Activated CD8-positive, alpha-beta memory T cell treated with anti-CD3 and anti-CD28 coated beads for 24 hours (primary cell): ENCODE results near the gene TICAM1.
A peak's percentile ranks its signal among the peaks of the same experiment; 100 is the strongest.
"Not testable (repeated sequence)": the region's sequence is repeated elsewhere in the genome, so short reads cannot be mapped to it uniquely, and the experiment has no call there.

Experiments
- DNase-seq: peaks from one replicate; pipeline ENCODE4 v3.0.0-alpha.2; 2020

The TICAM1 gene

DNA sequence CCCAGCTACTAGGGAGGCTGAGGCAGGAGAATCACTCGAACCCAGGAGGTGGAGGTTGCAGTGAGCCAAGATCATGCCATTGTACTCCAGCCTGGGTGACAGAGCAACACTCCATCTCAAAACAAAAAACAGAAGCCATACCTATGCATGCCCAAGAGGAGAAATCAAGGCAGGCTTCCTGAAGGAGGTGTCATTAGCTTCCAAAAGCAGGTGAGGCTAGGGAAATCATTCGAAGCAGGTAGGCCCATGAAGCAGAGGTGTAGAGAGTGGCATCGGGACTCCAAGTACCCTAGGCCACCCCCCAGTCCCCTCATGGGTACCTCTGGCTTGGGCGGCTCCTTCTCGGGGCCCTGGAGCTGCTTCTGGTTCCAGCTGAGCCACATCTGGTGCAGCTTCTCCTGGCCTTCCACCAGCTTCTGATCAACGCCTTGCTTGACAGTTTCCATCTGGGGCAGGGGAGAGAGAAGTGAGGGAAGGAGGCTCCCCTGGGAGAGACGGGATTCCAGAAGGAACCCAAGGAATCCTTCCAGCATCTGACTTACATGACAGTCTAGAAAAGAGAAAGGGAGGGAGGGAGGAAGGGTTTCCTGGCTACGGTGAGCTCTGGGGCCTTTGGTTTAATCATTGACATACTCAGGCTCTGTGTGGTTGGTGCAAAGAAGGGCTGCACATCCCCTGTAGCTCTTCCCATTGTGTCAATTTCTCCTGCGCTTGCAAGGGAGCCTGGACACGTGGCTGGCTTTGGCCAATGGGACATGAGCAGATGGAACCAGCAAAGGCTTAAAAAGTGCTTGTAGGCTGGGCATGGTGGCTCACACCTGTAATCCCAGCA lies 13.1 kb upstream of the TICAM1 start:
- no peak for DNase-seq

DNA sequence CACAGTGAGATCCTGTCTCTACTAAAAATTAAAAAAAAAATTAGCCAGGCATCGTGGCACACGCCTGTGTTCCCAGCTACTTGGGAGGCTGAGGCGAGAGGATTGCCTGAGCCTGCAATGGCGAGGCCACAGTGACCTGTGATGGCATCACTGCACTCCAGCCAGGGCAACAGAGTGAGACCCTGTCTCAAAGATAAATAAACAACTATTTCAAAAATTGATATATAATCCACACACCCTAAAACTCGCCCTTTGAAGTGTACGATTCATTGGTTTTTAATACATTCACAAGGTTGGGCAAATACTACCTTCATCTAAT lies 12.1 kb upstream of the TICAM1 start:
- DNase-seq = no peak

DNA sequence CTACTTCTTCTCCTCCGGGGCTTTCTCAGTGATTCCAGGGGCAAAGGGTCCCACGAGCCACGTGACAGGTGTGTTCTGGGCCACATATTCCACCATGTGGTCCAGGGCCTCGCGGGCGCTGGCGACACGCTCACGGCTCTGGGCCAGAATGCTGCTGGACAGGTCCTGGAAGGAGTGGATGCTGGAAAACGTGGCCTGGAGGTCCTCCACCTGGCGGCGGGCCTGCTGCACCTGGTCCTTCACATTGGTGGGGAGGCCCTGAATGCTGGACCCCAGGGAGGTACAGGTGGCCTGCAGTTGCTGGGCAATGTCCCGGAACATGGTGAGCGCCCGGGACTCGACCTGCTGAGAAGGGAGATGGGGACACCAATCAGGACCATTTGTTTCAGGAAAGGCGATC lies 7.7 kb upstream of the TICAM1 start:
- DNase-seq = no peak

DNA sequence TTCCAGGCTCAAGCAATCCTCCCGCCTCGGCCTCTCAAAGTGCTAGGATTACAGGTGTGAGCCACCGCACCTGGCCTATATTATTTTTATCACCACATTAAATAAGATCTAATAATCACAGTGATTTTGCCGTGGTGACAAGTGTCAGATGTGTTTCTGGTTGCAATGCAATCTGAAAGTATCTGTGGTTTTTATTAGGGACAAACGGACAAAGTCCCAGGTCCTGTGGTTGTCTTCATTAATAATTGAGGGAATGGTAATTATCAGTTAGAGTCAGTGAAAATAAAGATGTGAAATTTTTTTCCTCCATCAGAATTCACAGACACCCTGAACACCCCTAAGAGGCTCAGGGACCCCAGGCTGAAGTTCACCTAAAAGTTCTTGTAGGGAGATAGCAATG lies 1.3 kb upstream of the TICAM1 start:
- no peak for DNase-seq

GRCh38 chr19:4831979-4832340 lies 448 bp upstream of the TICAM1 start:
- not testable (repeated sequence) for DNase-seq

DNA sequence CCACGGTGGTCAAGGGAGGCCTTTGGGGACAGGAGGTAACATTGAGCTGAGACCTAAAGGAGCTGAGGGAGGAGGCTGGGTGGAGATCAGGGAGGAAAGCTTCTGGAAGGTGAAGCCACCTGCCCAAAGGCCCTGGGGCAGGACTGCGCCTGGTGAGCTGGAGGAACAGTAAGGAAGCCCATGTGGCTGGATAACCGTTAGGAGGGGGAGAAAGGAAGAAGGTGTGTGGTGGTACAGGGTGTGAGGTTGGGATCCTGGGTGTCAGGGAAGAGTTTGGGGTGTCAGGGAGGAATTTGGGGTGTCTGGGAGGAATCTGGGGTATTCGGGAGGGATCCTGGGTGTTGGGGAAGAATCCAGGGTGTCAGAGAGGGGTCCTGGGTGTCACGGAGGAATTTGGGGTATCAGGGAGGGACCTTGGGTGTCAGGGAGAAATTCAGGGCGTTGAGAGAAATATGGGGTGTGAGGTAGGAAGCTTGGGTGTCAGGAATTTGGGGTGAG lies 695 bp downstream of the TICAM1 start:
- peak; percentile 61 for DNase-seq

DNA sequence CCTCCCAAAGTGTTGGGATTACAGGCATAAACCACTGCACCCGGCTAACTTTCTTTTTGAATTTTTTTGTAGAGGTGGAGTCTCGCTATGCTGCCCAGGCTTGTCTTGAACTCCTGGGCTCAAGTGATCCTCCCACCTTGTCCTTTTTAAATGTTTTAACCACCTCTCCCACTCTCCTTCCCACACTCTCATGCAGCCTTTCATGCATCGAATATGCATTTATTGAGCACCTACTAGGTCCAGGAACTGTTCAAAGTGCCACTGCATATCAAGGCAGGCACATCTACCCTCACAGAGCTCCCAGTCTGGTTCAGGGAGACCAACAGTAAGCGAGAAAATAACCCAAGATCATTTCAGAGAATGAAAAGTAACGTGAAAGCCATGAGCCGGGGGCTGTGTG lies 1.2 kb downstream of the TICAM1 start:
- DNase-seq = no peak

DNA sequence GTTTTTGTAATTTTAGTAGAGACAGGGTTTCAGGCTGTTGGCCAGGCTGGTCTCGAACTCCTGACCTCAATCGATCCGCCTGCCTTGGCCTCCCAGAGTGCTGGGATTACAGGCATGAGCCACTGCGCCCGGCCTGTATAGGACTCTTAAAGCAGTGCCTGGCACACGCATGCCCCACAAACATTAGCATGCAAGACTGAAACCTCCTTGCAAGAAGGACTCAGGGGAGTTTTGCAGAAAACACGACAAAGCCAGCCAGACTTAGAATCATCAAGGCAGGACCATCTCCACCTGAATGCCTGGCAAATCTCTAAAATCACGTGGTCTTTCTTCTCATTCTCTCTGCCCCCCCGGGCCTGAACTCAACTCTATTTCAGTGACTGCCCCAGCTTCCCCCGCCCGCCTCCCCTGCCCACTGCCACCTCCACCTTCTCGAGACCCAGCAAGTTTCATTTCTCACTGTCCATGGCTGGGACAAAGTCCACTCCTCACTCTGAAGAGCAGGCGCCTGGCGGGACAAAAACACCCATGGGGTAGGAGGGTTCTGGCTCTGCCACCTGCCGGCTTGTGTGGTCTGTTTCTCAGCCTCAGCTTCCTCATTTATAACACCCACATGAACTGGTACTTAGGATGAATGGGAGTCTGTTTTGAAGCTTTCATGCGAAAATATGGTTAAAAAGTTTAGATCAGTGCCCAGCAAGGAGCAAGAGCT lies 2.4 kb downstream of the TICAM1 start:
- no peak for DNase-seq

DNA sequence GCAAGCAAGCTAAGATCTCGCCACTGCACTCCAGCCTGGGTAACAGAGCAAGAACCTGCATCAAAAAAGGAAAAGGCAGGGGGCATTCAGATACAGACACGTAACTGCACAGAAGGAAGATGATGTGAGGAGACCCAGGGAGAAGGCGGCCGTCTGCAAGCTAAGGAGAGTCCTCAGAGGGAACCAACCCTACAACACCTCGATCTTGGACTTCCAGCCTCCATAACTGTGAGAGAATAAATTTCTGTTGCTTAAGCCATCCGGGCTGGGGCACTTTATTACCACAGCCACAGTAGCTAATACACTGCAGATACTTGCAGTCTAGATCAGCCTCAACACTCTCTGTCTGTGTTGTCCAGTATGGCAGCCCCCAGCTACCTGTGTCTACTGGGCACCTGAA lies 7.9 kb downstream of the TICAM1 start:
- DNase-seq = no peak

DNA sequence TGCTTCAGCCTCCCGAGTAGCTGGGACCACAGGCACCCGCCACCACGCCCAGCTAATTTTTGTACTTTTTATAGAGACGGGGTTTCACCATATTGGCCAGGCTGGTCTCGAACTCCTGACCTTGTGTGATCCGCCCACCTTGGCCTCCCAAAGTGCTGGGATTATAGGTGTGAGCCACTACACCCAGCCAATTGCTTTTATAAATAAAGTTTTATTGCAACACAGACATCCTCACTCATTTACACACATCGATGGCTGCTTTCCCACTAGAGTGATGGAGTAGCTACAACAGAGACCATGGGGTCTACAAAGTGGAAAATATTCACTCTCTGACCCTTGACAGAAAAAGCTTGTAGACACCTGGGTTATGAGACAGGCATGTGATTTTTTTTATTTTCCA lies 9.2 kb downstream of the TICAM1 start:
- not testable (repeated sequence) for DNase-seq

GRCh38 chr19:4821265-4821664 lies 10.2 kb downstream of the TICAM1 start:
- DNase-seq = no peak

DNA sequence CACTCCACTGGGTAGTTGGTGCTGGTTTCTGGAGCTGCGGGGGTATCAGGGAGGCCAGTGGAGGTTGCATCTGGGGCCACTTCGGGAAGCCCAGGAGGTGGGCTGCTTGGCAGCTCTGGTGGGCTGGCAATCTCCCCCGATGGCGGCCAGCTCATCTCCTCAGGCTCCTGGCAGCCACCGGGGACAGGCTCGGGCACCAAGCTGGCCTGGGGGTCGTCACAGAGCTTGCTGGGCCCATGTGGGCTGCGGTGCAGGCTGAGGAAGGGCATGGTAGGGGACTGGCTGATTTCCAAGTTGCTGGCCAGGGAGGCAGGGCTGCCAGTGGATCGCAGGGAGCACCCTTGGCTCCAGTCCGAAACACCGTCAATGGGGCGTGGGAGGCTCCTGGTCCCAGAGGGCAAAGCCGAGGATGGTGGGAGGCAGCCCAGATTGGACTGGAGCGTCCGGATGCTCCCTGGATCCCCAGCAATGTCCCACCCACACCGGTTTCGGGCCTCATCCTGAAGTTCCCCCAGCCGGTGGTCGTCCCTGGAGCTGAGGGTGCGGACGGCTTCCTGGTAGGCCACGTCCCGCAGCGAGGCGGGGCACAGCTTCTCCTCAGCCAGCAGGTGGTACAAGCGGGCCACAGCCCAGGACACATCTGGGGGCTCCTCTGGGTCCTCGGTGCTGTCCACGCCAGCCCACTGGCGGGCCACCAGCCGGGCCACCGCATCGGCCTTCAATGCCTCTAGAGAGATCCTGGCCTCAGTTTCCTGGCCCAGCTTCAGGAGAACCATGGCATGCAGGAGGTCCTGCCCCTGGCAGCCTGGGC lies 13.8 kb downstream of the TICAM1 start:
- DNase-seq = no peak

- no peak for DNase-seq
These were observed 14.6 kb downstream of the TICAM1 start for GRCh38 chr19:4816950-4817278.

GRCh38 chr19:4816202-4816949 lies 15.1 kb downstream of the TICAM1 start:
- DNase-seq = no peak

DNA sequence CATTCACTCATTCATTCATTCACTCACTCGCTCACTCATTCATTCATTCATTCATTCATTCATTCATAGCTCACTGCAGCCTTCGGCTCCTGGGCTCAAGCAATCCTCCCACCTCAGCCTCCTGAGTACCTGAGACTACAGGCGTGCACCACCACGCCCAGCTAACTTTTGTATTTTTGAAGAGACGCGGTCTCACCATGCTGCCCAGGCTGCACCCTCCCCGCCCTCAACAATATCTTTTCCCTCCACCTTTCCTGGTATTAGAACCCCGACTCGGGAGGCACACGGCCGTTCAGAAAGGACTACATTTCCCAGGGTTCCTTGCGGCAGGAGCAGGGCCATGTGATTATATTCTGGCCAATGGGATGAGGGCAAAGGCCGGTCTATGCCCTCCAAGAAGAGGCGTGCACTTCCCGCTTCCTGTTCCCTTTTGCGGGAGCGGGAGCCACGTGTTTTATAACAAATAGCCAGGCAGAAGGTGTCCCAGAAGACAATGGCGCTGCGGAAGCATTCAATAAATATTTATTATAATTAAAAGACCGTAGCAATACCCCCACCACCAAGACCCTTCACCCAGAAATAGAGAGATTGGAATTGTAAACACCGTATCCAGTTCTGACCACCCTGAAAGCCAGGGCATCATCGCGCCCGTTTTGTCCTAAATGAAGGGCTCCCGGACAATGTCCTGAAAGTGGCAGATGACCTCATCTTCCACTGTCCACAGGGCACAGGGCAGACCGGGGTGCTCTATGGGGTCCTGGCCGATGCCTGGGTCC lies 15.9 kb downstream of the TICAM1 start:
- peak; percentile 88 for DNase-seq

DNA sequence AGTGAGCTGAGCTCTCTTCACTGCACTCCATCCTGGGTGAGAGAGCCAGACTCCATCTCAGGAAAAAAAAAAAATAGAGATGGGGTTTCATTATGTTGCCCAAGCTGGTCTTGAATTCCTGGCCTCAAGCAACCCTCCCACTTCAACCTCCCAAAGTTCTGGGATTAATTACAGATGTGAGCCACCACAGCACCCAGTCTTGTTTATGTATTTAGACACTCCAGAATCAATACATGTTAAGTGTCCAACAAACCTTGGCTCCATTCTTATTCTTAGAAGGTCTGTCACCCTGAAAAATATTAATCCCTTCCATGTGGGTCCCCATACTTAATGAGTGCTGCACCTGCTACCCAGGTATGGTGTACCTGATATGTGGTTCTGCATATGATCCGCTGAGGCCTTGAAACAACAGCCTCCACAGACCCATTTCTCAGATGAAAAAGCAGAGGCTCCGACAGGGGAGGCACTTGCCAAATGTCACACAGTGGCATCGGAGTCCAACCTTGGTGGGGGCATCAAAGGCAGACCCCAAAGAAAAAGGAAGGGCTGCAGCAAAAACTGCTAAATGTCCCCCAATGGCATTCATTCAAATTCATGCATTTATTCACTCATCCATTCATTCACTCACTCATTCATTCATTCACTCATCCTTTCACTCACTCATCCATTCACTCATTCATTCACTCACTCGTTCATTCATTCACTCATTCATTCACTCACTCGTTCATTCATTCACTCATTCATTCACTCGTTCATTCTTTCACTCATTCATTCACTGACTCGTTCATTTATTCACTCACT lies 16.7 kb downstream of the TICAM1 start:
- no peak for DNase-seq

DNA sequence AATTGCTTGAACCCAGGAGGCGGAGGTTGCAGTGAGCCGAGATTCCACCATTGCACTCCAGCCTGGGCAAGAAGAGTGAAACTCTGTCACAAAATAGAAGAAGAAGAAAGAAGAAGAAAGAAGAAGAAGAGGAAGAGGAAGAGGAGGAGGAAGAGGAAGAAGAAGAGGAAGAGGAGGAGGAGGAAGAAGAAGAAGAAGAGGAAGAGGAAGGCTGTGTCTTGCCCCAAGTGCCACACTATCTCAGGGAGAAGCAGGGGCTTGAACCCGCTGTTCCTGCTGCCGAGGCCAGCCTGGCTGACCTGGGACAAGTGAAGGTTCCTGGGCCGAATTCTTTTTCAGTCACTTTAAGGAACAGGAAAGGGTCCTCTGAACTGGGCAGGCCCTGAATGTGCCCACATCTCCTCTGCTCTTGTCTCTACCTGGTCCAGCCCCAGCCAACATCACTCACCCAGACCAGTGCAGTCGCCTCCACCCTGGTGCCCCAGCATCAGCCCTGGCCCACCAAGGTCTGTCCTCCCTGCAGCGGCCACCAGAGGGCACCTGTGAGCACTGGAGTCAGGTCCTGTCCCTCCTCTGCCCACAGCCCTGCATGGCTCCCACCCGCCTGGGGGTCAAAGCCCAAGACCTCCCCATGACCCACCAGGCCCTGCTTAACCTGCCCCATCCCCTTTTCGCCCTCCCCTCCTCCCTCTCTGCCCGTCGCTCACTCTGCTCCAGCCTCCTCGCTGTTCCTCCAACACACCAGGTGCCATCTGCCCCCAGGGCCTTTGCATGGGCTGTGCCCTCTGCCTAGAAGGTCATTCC lies 20.0 kb downstream of the TICAM1 start:
- DNase-seq = peak; percentile 98

DNA sequence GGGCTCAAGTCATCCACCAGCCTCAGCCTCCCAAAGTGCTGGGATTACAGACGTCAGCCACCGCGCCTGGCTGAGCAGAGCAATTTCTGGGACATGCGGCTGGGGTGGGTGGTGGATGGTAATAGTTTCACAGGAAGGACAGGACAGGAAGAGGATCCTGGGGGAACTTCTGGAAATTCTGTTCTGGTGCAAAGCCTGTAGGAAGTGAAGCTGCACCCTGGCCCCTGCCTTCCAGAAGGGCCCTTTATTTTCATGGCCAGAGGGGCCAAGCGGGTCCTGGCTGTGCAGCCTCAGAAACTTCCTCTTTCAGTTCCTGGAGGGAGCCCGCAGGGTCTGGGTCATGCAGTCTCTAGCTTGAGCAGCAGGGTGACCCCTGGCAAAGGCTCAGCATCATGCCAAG lies 24.3 kb downstream of the TICAM1 start:
- no peak for DNase-seq

DNA sequence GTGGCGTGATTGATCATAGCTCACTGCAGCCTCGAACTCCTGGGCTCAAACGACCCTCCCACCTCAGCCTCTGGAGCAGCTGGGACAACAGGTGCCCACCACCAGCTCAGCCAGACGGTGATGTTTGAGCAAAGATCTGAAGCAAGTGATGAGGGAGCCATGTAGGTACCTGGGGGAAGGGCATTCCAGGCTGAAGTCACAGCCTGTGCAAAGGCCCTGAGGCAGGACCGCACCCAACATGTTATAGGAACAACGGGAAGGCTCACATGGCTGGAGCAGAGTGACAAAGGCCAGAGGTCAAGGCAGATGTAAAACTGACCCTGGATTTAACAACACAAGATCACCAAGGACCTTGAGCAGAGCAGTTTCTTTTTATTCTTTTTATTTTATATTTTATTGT lies 25.1 kb downstream of the TICAM1 start:
- no peak for DNase-seq

DNA sequence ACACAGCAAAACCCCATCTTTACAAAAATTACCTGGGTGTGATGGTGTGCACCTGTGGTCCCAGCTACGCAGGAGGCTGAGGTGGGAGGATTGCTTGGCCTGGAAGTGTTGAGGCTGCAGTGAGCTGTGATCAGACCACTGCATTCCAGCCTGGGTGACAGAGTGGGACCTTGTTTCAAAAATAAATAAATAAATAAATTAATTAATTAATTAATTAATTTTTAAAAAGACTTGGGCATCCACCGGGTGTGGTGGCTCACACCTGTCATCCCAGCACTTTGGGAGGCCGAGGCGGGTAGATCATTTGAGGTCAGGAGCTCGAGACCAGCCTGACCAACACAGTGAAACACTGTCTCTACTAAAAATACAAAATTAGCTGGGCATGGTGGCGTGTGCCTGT lies 26.4 kb downstream of the TICAM1 start:
- DNase-seq = not testable (repeated sequence)
